GM19023 (cell line): ENCODE data around the gene SOWAHC.

Experiments used
- ATAC-seq: cut with Tn5 transposase; IDR thresholded peaks from one replicate; pipeline ENCODE4 v1.9.1; 2021; ENCODE audit warnings: mild to moderate bottlenecking, moderate library complexity; ENCODE audit not compliant: unreplicated experiment

SOWAHC gene

GRCh38 chr2:109644571-109645275 lies 30.6 kb downstream of the SOWAHC start:
- ATAC-seq, result no peak

- no peak for ATAC-seq
Measured at GRCh38 chr2:109645412-109646184, 31.4 kb downstream of the SOWAHC start.

GRCh38 chr2:109646961-109647360 lies 32.8 kb downstream of the SOWAHC start:
- no peak for ATAC-seq

- no peak for ATAC-seq
Measured at GRCh38 chr2:109647636-109648035, 33.5 kb downstream of the SOWAHC start.

- no peak for ATAC-seq
Measured at GRCh38 chr2:109648041-109648527, 33.9 kb downstream of the SOWAHC start.

GRCh38 chr2:109649736-109650695 lies 35.9 kb downstream of the SOWAHC start:
- no peak for ATAC-seq

GRCh38 chr2:109654326-109655050 lies 40.3 kb downstream of the SOWAHC start:
- ATAC-seq, result no peak

- no peak for ATAC-seq
Measured at GRCh38 chr2:109655287-109655686, 41.1 kb downstream of the SOWAHC start.

GRCh38 chr2:109659396-109660045 lies 45.4 kb downstream of the SOWAHC start:
- no peak for ATAC-seq

GRCh38 chr2:109660046-109660860 lies 46.1 kb downstream of the SOWAHC start:
- ATAC-seq, result no peak

GRCh38 chr2:109662889-109663288 lies 48.7 kb downstream of the SOWAHC start:
- ATAC-seq, result no peak

GRCh38 chr2:109663721-109664120 lies 49.6 kb downstream of the SOWAHC start:
- ATAC-seq, result no peak

GRCh38 chr2:109666466-109666865 lies 52.3 kb downstream of the SOWAHC start:
- ATAC-seq, result no peak
